Medulla oblongata (tissue), 1 donor: ENCODE data around the gene C19orf33.
"Not testable (repeated sequence)": the region's sequence is repeated elsewhere in the genome, so short reads cannot be mapped to it uniquely, and the experiment has no call there.

ENCODE experiments used
- DNase-seq: peaks from one replicate; pipeline ENCODE4 v3.0.0-alpha.2; 2015; ENCODE audit errors: extremely low spot score

The C19orf33 gene

GRCh38 chr19:38303517-38304351, at the start of gene C19orf33:
C19orf33 (plus strand) TSS chr19:38304251; CDS start chr19:38304262, 11 bp downstream.
- DNase-seq = no peak

- no peak for DNase-seq
These were observed 48.6 kb upstream of the C19orf33 start for GRCh38 chr19:38255383-38256014.

- not testable (repeated sequence) for DNase-seq
These were observed 42.1 kb upstream of the C19orf33 start for GRCh38 chr19:38261942-38262341.

GRCh38 chr19:38262585-38263268, 41.3 kb upstream of the C19orf33 start:
- DNase-seq = no peak

- DNase-seq = no peak
These were observed 40.2 kb upstream of the C19orf33 start for GRCh38 chr19:38263689-38264485.

GRCh38 chr19:38264486-38265212, 39.4 kb upstream of the C19orf33 start, which contains the start of gene SPINT2:
SPINT2 (plus strand) TSS chr19:38264573; CDS start chr19:38264893, 320 bp downstream.
- no peak for DNase-seq

GRCh38 chr19:38265213-38265861, 38.7 kb upstream of the C19orf33 start:
- peak; percentile 25 for DNase-seq

GRCh38 chr19:38265921-38266429, 38.1 kb upstream of the C19orf33 start:
- no peak for DNase-seq

- DNase-seq = no peak
These were observed 37.0 kb upstream of the C19orf33 start for GRCh38 chr19:38266981-38267597.

- no peak for DNase-seq
These were observed 36.1 kb upstream of the C19orf33 start for GRCh38 chr19:38267761-38268483.

- no peak for DNase-seq
These were observed 35.5 kb upstream of the C19orf33 start for GRCh38 chr19:38268539-38268938.

GRCh38 chr19:38270587-38271167, 33.4 kb upstream of the C19orf33 start:
- DNase-seq = no peak

- DNase-seq = no peak
These were observed 30.6 kb upstream of the C19orf33 start for GRCh38 chr19:38273499-38273898.

GRCh38 chr19:38274739-38275138, 29.3 kb upstream of the C19orf33 start:
- DNase-seq = peak; percentile 91

GRCh38 chr19:38276942-38277517, 27.0 kb upstream of the C19orf33 start:
- no peak for DNase-seq

GRCh38 chr19:38277549-38277948, 26.5 kb upstream of the C19orf33 start:
- no peak for DNase-seq

GRCh38 chr19:38277969-38278680, 25.9 kb upstream of the C19orf33 start:
- DNase-seq = no peak

GRCh38 chr19:38278751-38279150, 25.3 kb upstream of the C19orf33 start:
- peak; percentile 42 for DNase-seq
